Endodermal cell (in vitro differentiated cells): ENCODE measurements around the gene MMD. TPM values are rescaled to one million over a fixed set of nuclear protein-coding genes. Genes with fewer than 3 reads are reported as not detected.

Experiments used
- DNase-seq: peaks from one replicate; pipeline ENCODE4 v3.0.0-alpha.2; 2017
- H3K27ac ChIP-seq: 2 replicates; pipeline ENCODE4 v1.5.1; 2013; ENCODE audit warnings: mild to moderate bottlenecking, low read depth, low read length, moderate library complexity
- H3K27me3 ChIP-seq: 2 replicates; pipeline ENCODE4 v1.6.1; 2013; ENCODE audit warnings: mild to moderate bottlenecking, low read length, moderate library complexity; ENCODE audit not compliant: insufficient read depth, control insufficient read depth, poor library complexity, severe bottlenecking
- H3K36me3 ChIP-seq: 2 replicates; pipeline ENCODE4 v1.7.0; 2013; ENCODE audit warnings: mild to moderate bottlenecking, low read length, moderate library complexity; ENCODE audit not compliant: control insufficient read depth, insufficient read depth
- H3K4me1 ChIP-seq: one replicate; pipeline ENCODE4 v1.7.0; 2013; ENCODE audit warnings: low read length; ENCODE audit not compliant: control insufficient read depth, insufficient read depth
- H3K4me3 ChIP-seq: 2 replicates; pipeline ENCODE4 v1.5.1; 2013; ENCODE audit warnings: mild to moderate bottlenecking, low read length, moderate library complexity
- H3K9ac ChIP-seq: 2 replicates; pipeline ENCODE4 v1.6.1; 2013; ENCODE audit warnings: mild to moderate bottlenecking, low read length, moderate library complexity; ENCODE audit not compliant: poor library complexity, severe bottlenecking; ENCODE audit errors: extremely low read depth
- H3K9me3 ChIP-seq: 2 replicates; pipeline ENCODE4 v1.6.1; 2013; ENCODE audit warnings: mild to moderate bottlenecking, low read length, moderate library complexity; ENCODE audit not compliant: control insufficient read depth
- H3K27ac Mint-ChIP-seq: 2 replicates; pipeline ENCODE4 v1.8.0; 2020; ENCODE audit warnings: mixed read lengths
- H3K27me3 Mint-ChIP-seq: 2 replicates; pipeline ENCODE4 v1.8.0; 2021; ENCODE audit warnings: mild to moderate bottlenecking, mixed read lengths; ENCODE audit not compliant: insufficient read depth
- H3K36me3 Mint-ChIP-seq: 2 replicates; pipeline ENCODE4 v1.8.0; 2020; ENCODE audit warnings: low read depth, mixed read lengths
- H3K4me1 Mint-ChIP-seq: 2 replicates; pipeline ENCODE4 v1.8.0; 2020; ENCODE audit warnings: mixed read lengths
- H3K4me3 Mint-ChIP-seq: 2 replicates; pipeline ENCODE4 v1.8.0; 2020; ENCODE audit warnings: mild to moderate bottlenecking, moderate library complexity, mixed read lengths
- H3K9me3 Mint-ChIP-seq: 2 replicates; pipeline ENCODE4 v1.8.0; 2020; ENCODE audit warnings: mild to moderate bottlenecking, mixed read lengths
- WGBS, 2 experiments: methylation state at CpG; one replicate each; pipeline versions ENCODE4 v1.1.5 to v1.1.7; 2013; ENCODE audit warnings: missing lambda C conversion rate in 2 of 2, mixed read lengths in 1 of 2; ENCODE audit not compliant: insufficient coverage in 1 of 2, insufficient read length in 1 of 2; 5-methylcytosine and 5-hydroxymethylcytosine counted together
- total RNA-seq, 2 donors: library from RNA; stranded (reverse); fragmentation: NEBNext Ultra II Directional in 1 of 2; extraction: Animal tissue kit (Norgen Biotek cat#: 25700) in 1 of 2; gene quantifications; 2 replicates in 1 of 2; 3 replicates in 1 of 2; pipeline ENCODE4 v1.2.1, GENCODE V29; 2021
- TF ChIP-seq, protein P1 (sequence below): fragments of 200-600 bp; sonication (generic); conservative IDR thresholded peaks from 2 replicates; pipeline ENCODE4 v1.5.0; 2021; ENCODE audit warnings: antibody characterized with exemption, mild to moderate bottlenecking

The MMD gene
- total RNA-seq, 2 donors from 2014 or later = 40.1 to 40.2 TPM

DNA sequence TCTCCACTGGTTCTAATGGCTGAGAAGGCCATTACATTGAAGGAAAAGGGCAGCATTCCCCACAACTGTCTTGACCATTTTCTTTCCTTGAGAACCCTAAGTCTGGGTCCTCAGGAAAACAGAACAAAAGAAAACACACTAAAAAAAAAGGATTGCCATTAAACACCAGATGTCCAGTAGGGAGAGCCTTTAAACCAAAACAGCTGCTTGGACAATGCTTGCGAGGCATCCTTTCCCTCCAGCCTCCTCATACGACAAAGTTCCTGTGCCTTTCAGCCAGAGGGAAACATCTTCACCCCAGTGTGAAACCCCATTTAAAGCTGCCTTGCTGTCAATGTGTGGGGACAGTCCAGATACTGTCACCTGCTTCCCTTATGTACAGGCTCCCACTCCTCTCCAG is 74.3 kb downstream of the MMD start:
- H3K9ac ChIP-seq = no peak overlapping the region
- H3K36me3 Mint-ChIP-seq = no peaks in the 10 kb centered on the region
- no peak overlapping the region for H3K4me3 Mint-ChIP-seq
- 92 to 96% methylated on average over 2 of the region's 2 CpGs for WGBS, 2 experiments
- no peak for DNase-seq
- TF ChIP-seq, protein P1, sequence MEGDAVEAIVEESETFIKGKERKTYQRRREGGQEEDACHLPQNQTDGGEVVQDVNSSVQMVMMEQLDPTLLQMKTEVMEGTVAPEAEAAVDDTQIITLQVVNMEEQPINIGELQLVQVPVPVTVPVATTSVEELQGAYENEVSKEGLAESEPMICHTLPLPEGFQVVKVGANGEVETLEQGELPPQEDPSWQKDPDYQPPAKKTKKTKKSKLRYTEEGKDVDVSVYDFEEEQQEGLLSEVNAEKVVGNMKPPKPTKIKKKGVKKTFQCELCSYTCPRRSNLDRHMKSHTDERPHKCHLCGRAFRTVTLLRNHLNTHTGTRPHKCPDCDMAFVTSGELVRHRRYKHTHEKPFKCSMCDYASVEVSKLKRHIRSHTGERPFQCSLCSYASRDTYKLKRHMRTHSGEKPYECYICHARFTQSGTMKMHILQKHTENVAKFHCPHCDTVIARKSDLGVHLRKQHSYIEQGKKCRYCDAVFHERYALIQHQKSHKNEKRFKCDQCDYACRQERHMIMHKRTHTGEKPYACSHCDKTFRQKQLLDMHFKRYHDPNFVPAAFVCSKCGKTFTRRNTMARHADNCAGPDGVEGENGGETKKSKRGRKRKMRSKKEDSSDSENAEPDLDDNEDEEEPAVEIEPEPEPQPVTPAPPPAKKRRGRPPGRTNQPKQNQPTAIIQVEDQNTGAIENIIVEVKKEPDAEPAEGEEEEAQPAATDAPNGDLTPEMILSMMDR = no peak
- H3K9me3 ChIP-seq = peaks cover 4% of the 10 kb centered on the region
- no peaks in the 10 kb centered on the region for H3K27me3 Mint-ChIP-seq
- no peak overlapping the region for H3K27ac Mint-ChIP-seq
- H3K27me3 ChIP-seq = no peaks in the 10 kb centered on the region
- peaks cover 8% of the 10 kb centered on the region for H3K4me1 Mint-ChIP-seq
- no peak overlapping the region for H3K27ac ChIP-seq
- no peaks in the 10 kb centered on the region for H3K36me3 ChIP-seq
- H3K9me3 Mint-ChIP-seq = peaks cover 11% of the 10 kb centered on the region
- no peak overlapping the region for H3K4me3 ChIP-seq
- no peaks in the 10 kb centered on the region for H3K4me1 ChIP-seq

DNA sequence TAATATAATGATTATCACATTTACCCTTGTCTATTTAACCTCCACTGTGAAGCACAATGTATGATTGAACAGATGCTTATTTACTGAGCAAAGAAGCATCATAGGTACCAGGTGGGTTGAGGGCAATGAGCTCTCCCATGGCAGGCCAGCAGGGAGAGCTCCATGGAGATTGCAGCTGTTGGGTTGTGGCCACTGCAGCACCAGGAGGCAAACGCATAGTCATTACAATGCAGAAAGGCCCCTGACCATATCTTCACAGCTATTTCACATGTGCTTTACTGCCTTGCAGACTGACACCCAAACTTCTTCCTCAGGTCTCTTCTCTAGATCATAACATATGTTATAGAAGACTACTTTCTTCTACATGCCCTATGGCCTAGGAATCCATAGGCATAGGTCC is 75.0 kb downstream of the MMD start:
- no peaks in the 10 kb centered on the region for H3K27me3 ChIP-seq
- Mint-ChIP-seq H3K27ac (no peak overlapping the region), H3K4me3 (no peak overlapping the region), H3K9me3 (peaks cover 11% of the 10 kb centered on the region), H3K4me1 (peaks cover 8% of the 10 kb centered on the region), H3K36me3 (no peaks in the 10 kb centered on the region), H3K27me3 (no peaks in the 10 kb centered on the region)
- no peaks in the 10 kb centered on the region for H3K36me3 ChIP-seq
- H3K9ac ChIP-seq = no peak overlapping the region
- DNase-seq = no peak
- H3K4me3 ChIP-seq = no peak overlapping the region
- WGBS, 2 experiments = 64% methylated on average over 1 of the region's 1 CpG; no CpG with 5 or more reads in 1 of the 2 experiments
- H3K9me3 ChIP-seq = peaks cover 4% of the 10 kb centered on the region
- no peaks in the 10 kb centered on the region for H3K4me1 ChIP-seq
- TF ChIP-seq, protein P1 = no peak
- H3K27ac ChIP-seq = no peak overlapping the region

DNA sequence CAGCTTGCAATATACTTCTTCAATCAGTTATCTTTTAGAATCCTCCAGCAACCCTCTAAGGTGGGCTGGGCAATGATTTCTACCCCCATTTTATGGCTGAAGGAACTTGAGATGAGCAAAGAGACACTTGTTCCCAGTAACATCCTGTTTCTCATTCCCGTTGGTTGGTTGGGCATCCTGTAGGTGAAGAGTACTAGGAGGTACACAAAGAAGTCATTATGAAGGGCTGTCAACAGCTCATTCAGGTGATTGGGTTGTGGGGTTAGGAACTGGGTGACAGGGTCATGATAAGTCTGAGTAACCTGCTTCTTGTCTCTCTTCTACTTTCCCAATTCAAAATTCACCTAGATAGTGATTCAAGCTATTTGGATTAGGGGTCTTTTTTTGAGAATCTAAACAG is 76.5 kb downstream of the MMD start:
- Mint-ChIP-seq H3K4me3 (no peak overlapping the region), H3K4me1 (peaks cover 2% of the 10 kb centered on the region), H3K27ac (no peak overlapping the region), H3K36me3 (no peaks in the 10 kb centered on the region), H3K27me3 (no peaks in the 10 kb centered on the region), H3K9me3 (peaks cover 11% of the 10 kb centered on the region)
- Histone ChIP-seq H3K36me3 (no peaks in the 10 kb centered on the region), H3K9ac (no peak overlapping the region), H3K4me3 (no peak overlapping the region), H3K27me3 (no peaks in the 10 kb centered on the region), H3K27ac (no peak overlapping the region), H3K4me1 (no peaks in the 10 kb centered on the region), H3K9me3 (peaks cover 4% of the 10 kb centered on the region)
- 88% methylated on average over 1 of the region's 1 CpG; no CpG with 5 or more reads in 1 of the 2 experiments for WGBS, 2 experiments
- TF ChIP-seq, protein P1 = no peak
- no peak for DNase-seq
